ENCODE measurements around the gene DCTN1. TPM values are rescaled to one million over a fixed set of nuclear protein-coding genes. Genes with fewer than 3 reads are reported as not detected.

Gene DCTN1
- total RNA-seq, 1 donor from 2014 or later, result 182 TPM

- no peak overlapping the region for H3K27ac Mint-ChIP-seq (ENCODE audit: unreplicated experiment)
- H3K9me3 Mint-ChIP-seq (ENCODE audit: unreplicated experiment), result no peaks in the 10 kb centered on the region
- no peaks in the 10 kb centered on the region for H3K4me1 Mint-ChIP-seq (ENCODE audit: unreplicated experiment)
- TF ChIP-seq, protein P1, sequence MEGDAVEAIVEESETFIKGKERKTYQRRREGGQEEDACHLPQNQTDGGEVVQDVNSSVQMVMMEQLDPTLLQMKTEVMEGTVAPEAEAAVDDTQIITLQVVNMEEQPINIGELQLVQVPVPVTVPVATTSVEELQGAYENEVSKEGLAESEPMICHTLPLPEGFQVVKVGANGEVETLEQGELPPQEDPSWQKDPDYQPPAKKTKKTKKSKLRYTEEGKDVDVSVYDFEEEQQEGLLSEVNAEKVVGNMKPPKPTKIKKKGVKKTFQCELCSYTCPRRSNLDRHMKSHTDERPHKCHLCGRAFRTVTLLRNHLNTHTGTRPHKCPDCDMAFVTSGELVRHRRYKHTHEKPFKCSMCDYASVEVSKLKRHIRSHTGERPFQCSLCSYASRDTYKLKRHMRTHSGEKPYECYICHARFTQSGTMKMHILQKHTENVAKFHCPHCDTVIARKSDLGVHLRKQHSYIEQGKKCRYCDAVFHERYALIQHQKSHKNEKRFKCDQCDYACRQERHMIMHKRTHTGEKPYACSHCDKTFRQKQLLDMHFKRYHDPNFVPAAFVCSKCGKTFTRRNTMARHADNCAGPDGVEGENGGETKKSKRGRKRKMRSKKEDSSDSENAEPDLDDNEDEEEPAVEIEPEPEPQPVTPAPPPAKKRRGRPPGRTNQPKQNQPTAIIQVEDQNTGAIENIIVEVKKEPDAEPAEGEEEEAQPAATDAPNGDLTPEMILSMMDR (IDR thresholded peaks at IDR 0.05), result no peak
- no peak overlapping the region for H3K4me3 Mint-ChIP-seq (ENCODE audit: unreplicated experiment)
- no peaks in the 10 kb centered on the region for H3K36me3 Mint-ChIP-seq (ENCODE audit: unreplicated experiment)
- DNase-seq (ENCODE audit: extremely low spot score, unreplicated experiment), result no peak
- peaks cover 39% of the 10 kb centered on the region for H3K27me3 Mint-ChIP-seq (ENCODE audit: unreplicated experiment)
Measured at GRCh38 chr2:74317701-74318100, 62.4 kb downstream of the DCTN1 start.

- no peaks in the 10 kb centered on the region for H3K4me1 Mint-ChIP-seq (ENCODE audit: unreplicated experiment)
- TF ChIP-seq, protein P1 (IDR thresholded peaks at IDR 0.05), result no peak
- H3K27me3 Mint-ChIP-seq (ENCODE audit: unreplicated experiment), result peaks cover 40% of the 10 kb centered on the region
- no peak overlapping the region for H3K27ac Mint-ChIP-seq (ENCODE audit: unreplicated experiment)
- peaks cover 2% of the 10 kb centered on the region for H3K9me3 Mint-ChIP-seq (ENCODE audit: unreplicated experiment)
- no peak overlapping the region for H3K4me3 Mint-ChIP-seq (ENCODE audit: unreplicated experiment)
- no peak for DNase-seq (ENCODE audit: extremely low spot score, unreplicated experiment)
- no peaks in the 10 kb centered on the region for H3K36me3 Mint-ChIP-seq (ENCODE audit: unreplicated experiment)
Measured at GRCh38 chr2:74316627-74317295, 63.4 kb downstream of the DCTN1 start.

GRCh38 chr2:74314107-74314506, 66.0 kb downstream of the DCTN1 start:
- TF ChIP-seq, protein P1 (IDR thresholded peaks at IDR 0.05), result no peak
- Mint-ChIP-seq H3K27me3 (ENCODE audit: unreplicated experiment) (peaks cover 47% of the 10 kb centered on the region), H3K9me3 (ENCODE audit: unreplicated experiment) (peaks cover 10% of the 10 kb centered on the region), H3K4me1 (ENCODE audit: unreplicated experiment) (no peaks in the 10 kb centered on the region), H3K4me3 (ENCODE audit: unreplicated experiment) (no peak overlapping the region), H3K36me3 (ENCODE audit: unreplicated experiment) (no peaks in the 10 kb centered on the region), H3K27ac (ENCODE audit: unreplicated experiment) (no peak overlapping the region)
- no peak for DNase-seq (ENCODE audit: extremely low spot score, unreplicated experiment)

DNA sequence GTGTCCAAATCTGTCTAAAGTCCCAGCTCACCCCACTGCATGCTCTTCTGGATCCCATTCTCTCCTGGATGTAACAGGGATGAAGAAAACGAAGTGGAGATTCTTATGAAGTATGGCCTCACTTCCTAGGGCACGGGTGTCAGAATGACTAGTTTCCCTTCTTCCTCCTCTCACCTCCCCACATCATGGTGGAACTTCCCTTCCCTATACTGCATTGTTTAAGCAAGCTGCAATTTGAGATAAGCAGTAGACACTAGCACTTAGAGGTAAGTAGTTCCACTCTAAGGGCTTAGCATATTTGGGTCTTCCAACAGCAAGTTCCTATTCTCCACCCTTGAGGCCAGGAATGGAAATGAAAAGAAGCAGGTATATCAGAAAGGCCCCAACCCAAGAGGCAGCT, 66.6 kb downstream of the DCTN1 start:
- Mint-ChIP-seq H3K27me3 (ENCODE audit: unreplicated experiment) (peaks cover 52% of the 10 kb centered on the region), H3K4me1 (ENCODE audit: unreplicated experiment) (no peaks in the 10 kb centered on the region), H3K27ac (ENCODE audit: unreplicated experiment) (no peak overlapping the region), H3K36me3 (ENCODE audit: unreplicated experiment) (no peaks in the 10 kb centered on the region), H3K4me3 (ENCODE audit: unreplicated experiment) (no peak overlapping the region), H3K9me3 (ENCODE audit: unreplicated experiment) (peaks cover 10% of the 10 kb centered on the region)
- no peak for DNase-seq (ENCODE audit: extremely low spot score, unreplicated experiment)
- TF ChIP-seq, protein P1 (IDR thresholded peaks at IDR 0.05), result no peak

DNA sequence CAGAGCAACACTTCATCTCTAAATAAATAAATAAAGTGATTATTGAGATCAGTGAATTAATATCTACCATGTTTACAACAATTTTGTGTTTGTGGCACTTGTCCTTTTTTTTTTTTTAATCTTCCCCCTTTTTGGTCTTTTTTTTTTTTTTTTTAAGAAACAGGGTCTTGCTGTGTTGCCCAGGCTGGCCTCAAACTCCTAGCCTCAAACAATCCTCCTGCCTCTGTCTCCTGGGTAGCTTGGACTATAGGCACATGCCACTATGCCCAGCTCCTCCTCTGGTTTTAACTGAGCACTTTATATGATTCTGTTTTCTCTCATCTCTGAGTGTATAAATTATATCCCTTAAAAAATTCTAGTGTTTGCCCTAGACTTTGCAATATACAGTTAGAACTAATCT, 67.2 kb downstream of the DCTN1 start:
- no peaks in the 10 kb centered on the region for H3K4me1 Mint-ChIP-seq (ENCODE audit: unreplicated experiment)
- peaks cover 54% of the 10 kb centered on the region for H3K27me3 Mint-ChIP-seq (ENCODE audit: unreplicated experiment)
- no peaks in the 10 kb centered on the region for H3K36me3 Mint-ChIP-seq (ENCODE audit: unreplicated experiment)
- H3K4me3 Mint-ChIP-seq (ENCODE audit: unreplicated experiment), result no peak overlapping the region
- H3K27ac Mint-ChIP-seq (ENCODE audit: unreplicated experiment), result no peak overlapping the region
- TF ChIP-seq, protein P1 (IDR thresholded peaks at IDR 0.05), result no peak
- DNase-seq (ENCODE audit: extremely low spot score, unreplicated experiment), result no peak
- peaks cover 10% of the 10 kb centered on the region for H3K9me3 Mint-ChIP-seq (ENCODE audit: unreplicated experiment)

Other genes starting within 250 kb of the DCTN1 start
- 22.4 and 23.1 TPM in 2 replicates for gene BOLA3, start 232.4 kb downstream of the DCTN1 start, total RNA-seq
- gene MOB1A, start 201.4 kb downstream of the DCTN1 start, total RNA-seq, result 96.1 and 96.3 TPM in 2 replicates
- gene MTHFD2, start 181.7 kb downstream of the DCTN1 start, total RNA-seq, result 223 and 242 TPM in 2 replicates
- 1.6 and 2.3 TPM in 2 replicates for gene SLC4A5, start 36.9 kb downstream of the DCTN1 start, total RNA-seq
- 2.4 and 2.8 TPM in 2 replicates for gene C2orf81, start 41.3 kb upstream of the DCTN1 start, total RNA-seq
- 15.8 and 16.2 TPM in 2 replicates for gene WDR54, start 41.4 kb upstream of the DCTN1 start, total RNA-seq
- gene RTKN, start 61.6 kb upstream of the DCTN1 start, total RNA-seq, result 19.1 and 22.1 TPM in 2 replicates
- gene INO80B, start 74.8 kb upstream of the DCTN1 start, total RNA-seq, result 34.9 and 41.9 TPM in 2 replicates
- 86.3 and 96.1 TPM in 2 replicates for gene WBP1, start 78.1 kb upstream of the DCTN1 start, total RNA-seq
- gene MOGS, start 85.1 kb upstream of the DCTN1 start, total RNA-seq, result 55.9 and 59.5 TPM in 2 replicates
- gene MRPL53, start 92.4 kb upstream of the DCTN1 start, total RNA-seq, result 61.5 and 67.5 TPM in 2 replicates
- 20.6 TPM in 2 replicates for gene CCDC142, start 102.7 kb upstream of the DCTN1 start, total RNA-seq
- 24.2 and 24.3 TPM in 2 replicates for gene TTC31, start 102.8 kb upstream of the DCTN1 start, total RNA-seq
- gene LBX2, start 119.3 kb upstream of the DCTN1 start, total RNA-seq, result 1.0 and 1.1 TPM in 2 replicates
- 32.2 and 32.5 TPM in 2 replicates for gene PCGF1, start 127.4 kb upstream of the DCTN1 start, total RNA-seq
- gene TLX2, start 134.1 kb upstream of the DCTN1 start, total RNA-seq, result not detected in 2 replicates
- 0.26 and 0.32 TPM in 2 replicates for gene DQX1, start 145.9 kb upstream of the DCTN1 start, total RNA-seq
- gene AUP1, start 149.4 kb upstream of the DCTN1 start, total RNA-seq, result 96.3 and 97.1 TPM in 2 replicates
- gene HTRA2, start 149.6 kb upstream of the DCTN1 start, total RNA-seq, result 32.0 and 32.3 TPM in 2 replicates
- gene LOXL3, start 173.6 kb upstream of the DCTN1 start, total RNA-seq, result 58.1 and 62.1 TPM in 2 replicates
- 15.8 and 17.7 TPM in 2 replicates for gene DOK1, start 174.4 kb upstream of the DCTN1 start, total RNA-seq

Measured in osteocyte (in vitro differentiated cells).